GM21528 (cell line): ENCODE data around the gene NFILZ.

Experiments
- ATAC-seq: cut with Tn5 transposase; IDR thresholded peaks from one replicate; pipeline ENCODE4 v1.9.1; 2021; ENCODE audit warnings: mild to moderate bottlenecking, moderate library complexity; ENCODE audit not compliant: unreplicated experiment, low FRiP score

Gene NFILZ

GRCh38 chr19:8640402-8641004 is 10.1 kb downstream of the NFILZ start:
- no peak for ATAC-seq

DNA sequence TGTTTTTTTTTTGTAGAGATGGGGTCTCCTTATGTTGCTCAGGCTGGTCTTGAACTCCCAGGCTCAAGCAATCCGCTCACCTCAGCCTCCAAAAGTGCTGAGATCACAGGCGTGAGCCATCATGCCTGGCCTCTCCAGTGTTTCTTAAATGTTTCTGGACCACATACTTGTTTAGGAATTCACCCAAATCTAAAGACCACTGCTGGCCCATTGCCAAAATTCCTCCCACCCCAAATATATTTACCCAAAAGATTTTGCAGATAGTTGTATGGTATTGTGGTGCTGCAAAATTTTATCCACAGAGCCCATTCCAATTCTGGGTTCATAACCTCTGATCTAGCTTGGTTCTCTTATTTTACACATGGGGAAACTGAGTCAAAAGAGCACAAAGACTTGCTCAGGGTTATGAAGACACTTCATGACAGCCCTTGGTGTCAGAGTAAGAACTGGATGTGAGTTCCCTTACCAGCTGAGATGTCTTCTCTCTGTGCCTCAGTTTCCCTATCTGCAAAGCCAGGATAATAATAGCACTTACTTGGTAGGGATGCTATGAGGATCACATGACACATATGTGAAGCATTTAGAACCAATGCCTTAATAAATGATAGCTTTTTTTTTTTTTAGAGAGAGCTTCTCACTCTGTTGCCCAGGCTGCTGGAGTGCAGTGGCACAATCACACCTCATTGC is 10.9 kb downstream of the NFILZ start:
- no peak for ATAC-seq

GRCh38 chr19:8641908-8642547 is 11.6 kb downstream of the NFILZ start:
- no peak for ATAC-seq

- no peak for ATAC-seq
Observed at GRCh38 chr19:8642561-8642960, 12.1 kb downstream of the NFILZ start.

DNA sequence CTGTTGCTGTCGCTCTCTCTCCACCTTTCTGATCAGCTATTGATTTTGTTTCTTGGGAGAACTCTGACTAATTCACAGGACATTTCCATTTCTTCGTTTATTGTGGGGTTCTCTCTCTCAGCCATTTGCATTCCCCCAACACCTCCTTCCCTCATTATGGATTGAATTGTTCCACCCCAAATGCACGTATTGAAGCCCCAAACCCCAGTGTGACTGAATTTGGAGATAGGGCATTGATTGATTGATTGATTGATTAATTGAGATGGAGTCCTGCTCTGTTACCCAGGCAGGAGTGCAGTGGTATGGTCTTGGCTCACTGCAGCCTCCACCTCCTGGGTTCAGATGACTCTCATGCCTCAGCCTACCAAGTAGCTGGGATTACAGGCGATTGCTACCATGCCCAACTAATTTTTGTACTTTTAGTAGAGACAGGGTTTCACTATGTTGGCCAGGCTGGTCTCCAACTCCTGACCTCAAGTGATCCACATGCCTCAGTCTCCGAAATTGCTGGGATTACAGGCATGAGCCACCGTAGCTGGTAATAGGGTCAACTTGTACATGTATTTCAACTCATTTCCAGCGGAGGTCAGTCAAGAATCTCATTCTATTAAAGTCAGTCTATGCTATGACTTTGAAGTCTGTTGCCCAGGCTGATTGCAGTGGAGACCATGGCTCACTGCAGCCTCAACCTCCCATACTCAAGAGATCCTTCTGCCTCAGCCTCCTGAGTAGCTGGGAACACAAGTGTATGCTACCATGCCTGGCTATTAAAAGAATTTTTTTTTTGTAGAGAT is 13.6 kb downstream of the NFILZ start:
- no peak for ATAC-seq

- no peak for ATAC-seq
Observed at GRCh38 chr19:8648240-8648639, 17.8 kb downstream of the NFILZ start.

DNA sequence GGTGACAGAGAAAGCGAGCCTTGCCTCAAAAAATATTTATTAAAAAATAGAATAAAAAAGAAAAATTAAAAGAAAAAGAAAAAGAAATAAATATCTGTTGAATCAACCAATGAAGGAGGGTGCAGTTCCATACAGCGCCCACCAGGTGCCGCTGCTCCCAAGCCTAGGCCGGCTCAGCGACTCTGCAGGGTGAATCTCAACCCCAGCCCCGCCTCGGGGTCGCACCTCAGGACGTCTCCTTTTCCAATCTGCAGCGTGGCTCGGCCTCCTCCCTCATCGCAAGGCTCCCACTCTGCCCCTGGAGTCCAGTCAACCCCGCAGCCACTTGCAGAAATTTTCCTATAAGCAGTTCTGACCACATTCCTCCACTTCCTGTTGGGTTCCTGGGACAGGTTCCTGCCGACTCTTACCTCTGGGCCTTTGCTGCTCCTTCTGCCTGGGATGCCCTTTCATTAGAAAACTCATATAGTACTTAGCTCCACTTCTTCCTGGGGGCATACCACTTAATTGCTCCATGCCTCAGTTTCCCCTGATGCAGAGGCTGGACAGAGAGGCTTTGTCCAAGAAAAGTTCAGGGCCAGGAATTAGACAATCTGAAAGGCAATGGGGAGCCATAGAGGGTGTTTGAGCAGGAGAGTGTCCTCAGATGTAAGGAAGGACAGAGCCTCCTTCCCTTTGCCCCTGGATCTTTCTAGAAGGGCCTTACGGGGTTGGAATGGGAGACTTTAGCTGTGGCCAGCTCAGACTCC is 24.3 kb downstream of the NFILZ start:
- ATAC-seq = no peak

GRCh38 chr19:8655340-8655709 is 24.9 kb downstream of the NFILZ start:
- no peak for ATAC-seq

DNA sequence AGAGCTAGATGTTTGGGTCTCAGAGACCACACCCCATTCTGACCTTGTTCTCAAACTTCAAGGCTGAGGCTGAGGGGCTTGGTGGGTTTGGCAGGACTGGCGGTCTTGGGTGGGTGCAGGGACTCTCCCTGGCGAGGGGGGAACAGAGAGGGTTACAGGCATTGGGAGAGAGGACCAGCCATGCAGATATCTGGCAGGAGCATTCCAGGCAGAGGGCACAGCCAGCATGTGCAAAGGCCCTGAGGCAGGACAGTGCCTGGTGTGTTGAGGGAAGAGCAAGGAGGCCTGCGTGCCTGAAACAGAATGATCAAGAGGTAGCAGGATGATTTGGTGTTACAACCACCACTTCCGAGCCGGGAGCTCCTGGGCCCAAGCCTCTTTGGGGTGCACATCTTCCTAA is 27.4 kb downstream of the NFILZ start:
- no peak for ATAC-seq

GRCh38 chr19:8659905-8660304 is 29.5 kb downstream of the NFILZ start:
- no peak for ATAC-seq

DNA sequence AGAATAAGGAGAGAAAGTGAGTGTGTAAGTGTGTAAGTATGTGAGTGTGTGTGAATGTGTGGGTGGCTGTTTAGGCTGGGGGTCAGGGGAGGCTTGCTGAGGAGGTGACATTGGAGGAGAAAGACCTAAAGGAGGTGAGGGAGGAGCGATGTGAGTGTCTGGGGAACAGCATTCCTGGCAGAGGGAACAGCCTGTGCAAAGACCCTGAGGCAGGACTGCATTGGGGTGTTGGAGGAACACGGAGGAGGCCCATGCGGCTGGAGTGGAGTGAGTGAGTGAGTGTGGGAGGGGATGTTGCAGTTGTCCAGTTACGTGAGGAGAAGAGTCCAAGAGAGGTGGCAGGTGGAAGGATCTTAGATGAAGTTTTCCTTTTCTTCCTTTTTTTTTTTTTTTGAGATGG is 31.8 kb downstream of the NFILZ start:
- ATAC-seq = no peak

- no peak for ATAC-seq
Observed at GRCh38 chr19:8663920-8664670, 33.7 kb downstream of the NFILZ start.

- no peak for ATAC-seq
Observed at GRCh38 chr19:8664671-8665057, 34.2 kb downstream of the NFILZ start.

GRCh38 chr19:8665468-8666213 is 35.2 kb downstream of the NFILZ start:
- no peak for ATAC-seq

DNA sequence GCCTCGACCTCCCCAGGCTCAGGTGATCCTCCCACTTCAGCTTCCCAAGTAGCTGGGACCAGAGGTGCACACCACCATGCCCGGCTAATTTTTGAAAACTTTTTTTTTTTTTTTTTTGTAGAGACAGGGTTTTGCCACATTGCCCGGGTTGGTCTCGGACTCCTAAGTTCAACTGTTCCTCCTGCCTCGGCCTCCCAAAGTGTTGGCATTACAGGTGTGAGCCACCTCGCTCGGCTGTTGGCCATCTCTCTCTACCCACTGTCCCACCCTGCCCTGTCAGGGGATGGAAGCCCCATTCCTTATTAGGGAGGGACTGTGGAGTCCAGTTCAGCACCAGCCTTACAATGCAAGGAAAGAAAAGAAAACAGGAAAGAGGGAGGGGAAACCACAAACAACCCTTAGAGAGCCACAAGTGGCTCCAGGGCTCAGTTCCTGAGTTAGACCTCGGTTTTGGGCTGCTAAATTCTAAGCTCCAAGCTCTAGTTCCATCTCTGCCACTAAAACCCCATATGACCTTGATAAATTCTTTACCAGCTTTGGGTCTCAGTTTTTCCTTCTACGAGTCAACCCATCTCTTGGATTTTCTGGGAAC is 36.5 kb downstream of the NFILZ start:
- no peak for ATAC-seq

GRCh38 chr19:8673276-8673891 is 43.0 kb downstream of the NFILZ start:
- no peak for ATAC-seq

- ATAC-seq = no peak
Observed at GRCh38 chr19:8675066-8675465, 44.6 kb downstream of the NFILZ start.

DNA sequence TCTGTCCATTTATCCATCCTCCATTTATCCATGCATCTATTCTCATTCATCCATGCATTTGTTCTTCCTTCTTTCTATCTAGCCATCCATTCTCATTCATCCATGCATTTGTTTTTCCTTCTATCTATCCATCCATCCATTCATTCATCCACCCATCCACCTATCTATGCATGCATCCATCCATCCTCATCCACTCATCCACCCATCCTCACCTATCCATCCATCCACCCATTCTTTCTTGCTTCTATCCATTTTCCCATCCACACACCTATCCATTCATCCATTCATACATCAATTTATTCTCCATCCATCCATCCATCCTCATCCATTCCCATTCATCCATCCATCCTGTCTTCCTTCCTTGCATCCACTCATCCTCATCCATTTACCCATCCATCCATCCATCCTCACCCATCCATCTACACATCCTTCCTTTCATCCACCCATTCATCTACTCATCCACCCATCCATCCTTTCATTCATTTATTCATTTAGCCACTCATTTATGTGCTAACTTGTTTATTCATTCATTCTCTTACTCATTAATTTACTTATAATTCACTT is 47.9 kb downstream of the NFILZ start:
- ATAC-seq = no peak
